Testis (tissue), 5 donors: ENCODE results near the gene SAE1. TPM values are rescaled to one million over a fixed set of nuclear protein-coding genes. Genes with fewer than 3 reads are reported as not detected.
A peak's percentile ranks its signal among the peaks of the same experiment; 100 is the strongest.

ENCODE experiments used
- DNase-seq: peaks from one replicate; pipeline ENCODE4 v3.0.0-alpha.2; 2019
- H3K27ac ChIP-seq, 2 donors: fragments of 200-600 bp; sonication (generic); one replicate each; pipeline ENCODE4 v1.5.1; 2019
- H3K27me3 ChIP-seq: fragments of 200-600 bp; sonication (generic); one replicate; pipeline ENCODE4 v1.5.1; 2019
- H3K36me3 ChIP-seq: fragments of 200-600 bp; sonication (generic); one replicate; pipeline ENCODE4 v1.5.1; 2017; ENCODE audit warnings: low read depth; ENCODE audit errors: missing control alignments
- H3K4me1 ChIP-seq: fragments of 200-600 bp; sonication (generic); one replicate; pipeline ENCODE4 v1.5.1; 2019
- H3K4me3 ChIP-seq, 2 donors: fragments of 200-600 bp; sonication (generic); one replicate each; pipeline ENCODE4 v1.5.1; 2017 to 2019
- H3K9me3 ChIP-seq: fragments of 200-600 bp; sonication (generic); one replicate; pipeline ENCODE4 v1.5.1; 2017
- POLR2A ChIP-seq: fragments of 450-650 bp; IDR thresholded peaks from one replicate; pipeline ENCODE4 v1.6.1; 2017; ENCODE audit warnings: antibody characterized with exemption, mild to moderate bottlenecking, moderate library complexity
- WGBS, 2 donors: methylation state at CpG; one replicate each; pipeline ENCODE4 v1.1.5; 2018; 5-methylcytosine and 5-hydroxymethylcytosine counted together
- intact Hi-C: fragments of 100-400 bp; cut with DNase I; formaldehyde crosslinking; loops from one replicate; pipeline ENCODE4 v1.15.1; 2023; ENCODE audit warnings: low total_unique reads
- long read RNA-seq, 2 donors: transcript quantifications; one replicate each; lab custom pipeline, GENCODE V29; 2026
- polyA plus RNA-seq: library from polyadenylated mRNA; stranded (reverse); fragments of 350-450 nt; fragmentation: Illumina TruSeq; extraction: RNeasy Lipid Tissue Mini Kit (QIAGEN cat#74804); gene quantifications from one replicate; pipeline ENCODE4 v1.2.3, GENCODE V29; 2014; ENCODE audit warnings: low read depth, low replicate concordance; ENCODE audit not compliant: insufficient read depth
- total RNA-seq, 2 donors: library from RNA; depleted of rRNA; stranded (reverse); fragments of >200 nt; gene quantifications; one replicate each; pipeline ENCODE4 v1.2.3, GENCODE V29; 2016
- TF ChIP-seq, protein P1 (sequence below), 3 experiments: fragments of 450-650 bp in 2 of 3; fragments of 200-600 bp in 1 of 3; sonication (generic) in 1 of 3; IDR thresholded peaks; one replicate each; pipeline ENCODE4 v1.5.1; 2016 to 2019; ENCODE audit warnings: antibody characterized with exemption in 3 of 3, mild to moderate bottlenecking in 2 of 3, moderate library complexity in 1 of 3

The SAE1 gene
- 100 to 1,000 TPM; 105 to 124 TPM for total RNA-seq
- polyA plus RNA-seq, result 185 TPM
- long read RNA-seq, donor 1, transcript SAE1-201 (9 exons, 2,049 nt), result major isoform, 28 of 48 reads
- long read RNA-seq, donor 1, partial matches to known transcripts, result 5 of 48 reads
- long read RNA-seq, donor 1, other reads (novel, unspliced or antisense), result 13 of 48 reads
- long read RNA-seq, donor 2, transcript SAE1-201 (9 exons, 2,049 nt), result major isoform, 17 of 19 reads
- long read RNA-seq, donor 2, partial matches to known transcripts, result 0 of 19 reads
- long read RNA-seq, donor 2, other reads (novel, unspliced or antisense), result 0 of 19 reads

DNA sequence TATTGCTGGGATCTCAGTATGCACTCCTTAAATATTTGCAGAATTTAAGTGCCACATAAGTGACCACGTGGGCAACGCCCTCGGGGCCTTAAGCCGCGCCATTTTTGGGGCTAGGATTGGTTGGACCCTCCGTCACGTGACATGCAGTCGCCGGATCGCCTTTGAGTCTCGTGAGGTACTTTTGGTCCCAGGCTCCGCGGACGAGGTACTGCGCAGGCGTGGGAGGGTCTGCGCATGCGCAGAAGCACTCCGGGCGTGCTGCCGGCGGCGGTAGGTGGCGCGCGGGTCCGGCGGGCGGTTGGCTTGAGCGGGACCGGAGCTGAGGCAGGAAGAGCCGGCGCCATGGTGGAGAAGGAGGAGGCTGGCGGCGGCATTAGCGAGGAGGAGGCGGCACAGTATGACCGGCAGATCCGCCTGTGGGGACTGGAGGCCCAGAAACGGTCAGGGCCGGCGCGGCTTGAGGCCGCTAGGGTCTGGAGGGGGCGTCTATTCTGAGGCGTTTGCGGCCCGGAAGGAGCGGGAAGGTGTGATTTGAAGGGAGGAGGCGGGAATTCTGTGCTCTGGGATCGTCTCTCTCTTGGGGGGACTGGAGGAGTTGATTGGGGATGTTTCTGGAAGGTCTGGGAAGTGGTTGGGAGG is at the start of gene SAE1:
Gene SAE1, plus strand, starts transcription at position 247 of the 639 bp plus-strand sequence. Its CDS starts 96 bp downstream, at position 343.
- DNase-seq, result peak; percentile 94
- Histone ChIP-seq H3K27me3 (no peaks in the 10 kb centered on the region), H3K27ac (peak within 1 kb of the TSS; percentile 86 to 96), H3K4me1 (peaks cover 9% of the 10 kb centered on the region), H3K9me3 (no peaks in the 10 kb centered on the region), H3K4me3 (peak within 1 kb of the TSS; percentile 76 to 88), H3K36me3 (no peaks in the 10 kb centered on the region)
- TF ChIP-seq POLR2A, result peak; percentile 45
- TF ChIP-seq, protein P1, sequence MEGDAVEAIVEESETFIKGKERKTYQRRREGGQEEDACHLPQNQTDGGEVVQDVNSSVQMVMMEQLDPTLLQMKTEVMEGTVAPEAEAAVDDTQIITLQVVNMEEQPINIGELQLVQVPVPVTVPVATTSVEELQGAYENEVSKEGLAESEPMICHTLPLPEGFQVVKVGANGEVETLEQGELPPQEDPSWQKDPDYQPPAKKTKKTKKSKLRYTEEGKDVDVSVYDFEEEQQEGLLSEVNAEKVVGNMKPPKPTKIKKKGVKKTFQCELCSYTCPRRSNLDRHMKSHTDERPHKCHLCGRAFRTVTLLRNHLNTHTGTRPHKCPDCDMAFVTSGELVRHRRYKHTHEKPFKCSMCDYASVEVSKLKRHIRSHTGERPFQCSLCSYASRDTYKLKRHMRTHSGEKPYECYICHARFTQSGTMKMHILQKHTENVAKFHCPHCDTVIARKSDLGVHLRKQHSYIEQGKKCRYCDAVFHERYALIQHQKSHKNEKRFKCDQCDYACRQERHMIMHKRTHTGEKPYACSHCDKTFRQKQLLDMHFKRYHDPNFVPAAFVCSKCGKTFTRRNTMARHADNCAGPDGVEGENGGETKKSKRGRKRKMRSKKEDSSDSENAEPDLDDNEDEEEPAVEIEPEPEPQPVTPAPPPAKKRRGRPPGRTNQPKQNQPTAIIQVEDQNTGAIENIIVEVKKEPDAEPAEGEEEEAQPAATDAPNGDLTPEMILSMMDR (IDR thresholded peaks at IDR 0.05), result peak; percentile 40 to 72 (median 65)
- intact Hi-C loops, result no loop called here
- 0 to 1% methylated on average over 50 to 51 of the region's 51 CpGs for WGBS, 2 donors

DNA sequence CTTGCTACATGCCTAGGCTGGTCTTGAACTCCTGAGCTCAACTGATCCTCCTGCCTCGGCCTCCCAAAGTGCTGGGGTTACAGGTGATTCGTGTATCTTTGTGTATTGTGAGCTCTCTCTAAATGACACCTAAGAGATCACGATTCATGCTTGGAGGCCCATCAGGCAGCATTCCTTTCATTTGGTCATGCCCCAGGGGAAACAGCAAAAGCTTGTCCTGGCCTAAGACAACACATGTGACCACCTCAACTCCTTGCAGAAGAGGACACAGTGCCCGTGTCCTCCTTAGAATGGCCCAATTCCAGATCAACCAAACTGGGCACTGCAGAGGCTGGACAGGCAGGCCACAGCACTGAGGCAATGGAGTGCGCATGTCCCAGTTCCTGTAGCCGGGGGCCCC is 49.5 kb upstream of the SAE1 start:
- no peak for DNase-seq

DNA sequence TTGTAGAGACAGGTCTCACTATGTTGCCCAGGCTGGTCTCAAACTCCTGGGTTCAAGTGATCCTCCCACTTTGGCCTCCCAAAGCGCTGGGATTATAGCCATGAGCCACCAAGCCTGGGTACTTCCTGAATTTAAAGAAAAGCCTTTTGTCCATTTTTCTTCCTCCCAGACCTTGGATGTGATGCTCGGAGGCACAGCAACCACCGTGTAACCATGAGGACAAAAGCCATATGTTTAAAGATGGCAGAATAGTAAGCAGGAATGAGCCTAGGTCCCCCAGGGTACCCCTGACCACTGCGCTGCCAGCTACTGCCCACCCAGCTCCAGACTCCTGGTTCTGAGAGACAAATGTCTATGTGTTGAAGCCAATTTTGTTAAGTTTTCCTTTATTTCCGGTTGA is 48.1 kb upstream of the SAE1 start:
- 93 to 99% methylated on average over 5 of the region's 5 CpGs for WGBS, 2 donors
- no peak for DNase-seq
- TF ChIP-seq POLR2A, result no peak
- TF ChIP-seq, protein P1 (IDR thresholded peaks at IDR 0.05), result no peak
- H3K4me1 ChIP-seq, result peaks cover 4% of the 10 kb centered on the region
- no peak overlapping the region for H3K4me3 ChIP-seq
- no peak overlapping the region for H3K27ac ChIP-seq
- no peaks in the 10 kb centered on the region for H3K9me3 ChIP-seq
- intact Hi-C loops, result no loop called here
- no peaks in the 10 kb centered on the region for H3K36me3 ChIP-seq
- H3K27me3 ChIP-seq, result no peaks in the 10 kb centered on the region

More for the DNA sequence above, 49.5 kb upstream of the SAE1 start:
- H3K36me3 ChIP-seq, result no peaks in the 10 kb centered on the region
- no peak overlapping the region for H3K27ac ChIP-seq
- no peaks in the 10 kb centered on the region for H3K27me3 ChIP-seq
- intact Hi-C loops, result no loop called here
- TF ChIP-seq, protein P1 (IDR thresholded peaks at IDR 0.05), result no peak
- no peak for TF ChIP-seq POLR2A
- no peak overlapping the region for H3K4me3 ChIP-seq
- H3K9me3 ChIP-seq, result no peaks in the 10 kb centered on the region
- peaks cover 4% of the 10 kb centered on the region for H3K4me1 ChIP-seq
- 79 to 81% methylated on average over 6 of the region's 6 CpGs for WGBS, 2 donors

DNA sequence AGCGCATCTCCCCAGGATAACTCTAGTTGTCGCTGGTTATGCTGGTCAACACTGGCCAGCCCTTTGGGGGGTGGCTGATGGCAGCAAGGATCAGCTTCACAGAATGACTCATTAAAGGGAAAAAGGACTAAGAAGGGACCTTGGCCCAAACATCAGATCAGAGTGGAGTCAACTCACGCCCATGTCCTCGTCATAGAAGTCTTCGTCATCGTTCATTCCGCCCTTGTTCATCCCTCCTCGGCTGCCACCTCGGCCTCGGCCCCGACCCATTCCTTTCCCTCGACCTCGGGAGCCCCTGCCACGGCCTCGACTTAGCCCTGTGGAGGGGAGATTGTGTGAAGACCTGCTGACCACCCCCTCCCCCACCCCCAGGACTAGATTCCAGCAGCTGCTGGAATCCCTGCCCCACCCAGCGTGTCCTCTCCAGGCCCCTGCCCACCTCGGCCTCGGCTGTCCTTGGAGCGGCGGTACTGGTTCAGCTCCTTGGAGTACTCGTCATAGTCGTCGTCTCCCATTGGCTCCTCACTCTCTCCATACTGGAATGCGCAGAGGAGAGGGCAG is 45.7 kb upstream of the SAE1 start:
- Histone ChIP-seq H3K36me3 (no peaks in the 10 kb centered on the region), H3K4me1 (no peaks in the 10 kb centered on the region), H3K27ac (no peak overlapping the region), H3K27me3 (no peaks in the 10 kb centered on the region), H3K4me3 (no peak overlapping the region), H3K9me3 (no peaks in the 10 kb centered on the region)
- intact Hi-C loops, result no loop called here
- WGBS, 2 donors, result 89 to 93% methylated on average over 24 of the region's 24 CpGs
- TF ChIP-seq, protein P1 (IDR thresholded peaks at IDR 0.05), result no peak
- no peak for TF ChIP-seq POLR2A
- no peak for DNase-seq
